ENCODE measurements around the gene GTF2F1.

GRCh38 chr19:6418562-6418932 lies 25.6 kb upstream of the GTF2F1 start:
- TF ChIP-seq, protein P1, sequence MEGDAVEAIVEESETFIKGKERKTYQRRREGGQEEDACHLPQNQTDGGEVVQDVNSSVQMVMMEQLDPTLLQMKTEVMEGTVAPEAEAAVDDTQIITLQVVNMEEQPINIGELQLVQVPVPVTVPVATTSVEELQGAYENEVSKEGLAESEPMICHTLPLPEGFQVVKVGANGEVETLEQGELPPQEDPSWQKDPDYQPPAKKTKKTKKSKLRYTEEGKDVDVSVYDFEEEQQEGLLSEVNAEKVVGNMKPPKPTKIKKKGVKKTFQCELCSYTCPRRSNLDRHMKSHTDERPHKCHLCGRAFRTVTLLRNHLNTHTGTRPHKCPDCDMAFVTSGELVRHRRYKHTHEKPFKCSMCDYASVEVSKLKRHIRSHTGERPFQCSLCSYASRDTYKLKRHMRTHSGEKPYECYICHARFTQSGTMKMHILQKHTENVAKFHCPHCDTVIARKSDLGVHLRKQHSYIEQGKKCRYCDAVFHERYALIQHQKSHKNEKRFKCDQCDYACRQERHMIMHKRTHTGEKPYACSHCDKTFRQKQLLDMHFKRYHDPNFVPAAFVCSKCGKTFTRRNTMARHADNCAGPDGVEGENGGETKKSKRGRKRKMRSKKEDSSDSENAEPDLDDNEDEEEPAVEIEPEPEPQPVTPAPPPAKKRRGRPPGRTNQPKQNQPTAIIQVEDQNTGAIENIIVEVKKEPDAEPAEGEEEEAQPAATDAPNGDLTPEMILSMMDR (IDR thresholded peaks at IDR 0.05) = no peak
- TF ChIP-seq POLR2AphosphoS5 (IDR thresholded peaks at IDR 0.05; ENCODE audit: insufficient read depth in 1 of 2, low read depth in 1 of 2) = no peak
- TF ChIP-seq POLR2A (IDR thresholded peaks at IDR 0.05) = no peak
